GM21367 (cell line): Measurements from ENCODE around the gene SORBS1.
A peak's percentile ranks its signal among the peaks of the same experiment; 100 is the strongest.

Experiments used
- ATAC-seq: cut with Tn5 transposase; IDR thresholded peaks from one replicate; pipeline ENCODE4 v1.9.1; 2021; ENCODE audit not compliant: unreplicated experiment

Gene SORBS1

GRCh38 chr10:95561177-95561863 lies at the start of gene SORBS1:
SORBS1 (minus strand) TSS chr10:95561371; CDS start chr10:95441135, 120,236 bp downstream.
- ATAC-seq: peak; percentile 98

- ATAC-seq: no peak
Measured at GRCh38 chr10:95610727-95611126, 49.6 kb upstream of the SORBS1 start.

GRCh38 chr10:95606922-95607321 lies 45.8 kb upstream of the SORBS1 start:
- no peak for ATAC-seq

- no peak for ATAC-seq
Measured at GRCh38 chr10:95605163-95605562, 44.0 kb upstream of the SORBS1 start.

GRCh38 chr10:95604630-95605029 lies 43.5 kb upstream of the SORBS1 start:
- ATAC-seq: no peak

GRCh38 chr10:95602382-95602781 lies 41.2 kb upstream of the SORBS1 start:
- ATAC-seq: no peak

DNA sequence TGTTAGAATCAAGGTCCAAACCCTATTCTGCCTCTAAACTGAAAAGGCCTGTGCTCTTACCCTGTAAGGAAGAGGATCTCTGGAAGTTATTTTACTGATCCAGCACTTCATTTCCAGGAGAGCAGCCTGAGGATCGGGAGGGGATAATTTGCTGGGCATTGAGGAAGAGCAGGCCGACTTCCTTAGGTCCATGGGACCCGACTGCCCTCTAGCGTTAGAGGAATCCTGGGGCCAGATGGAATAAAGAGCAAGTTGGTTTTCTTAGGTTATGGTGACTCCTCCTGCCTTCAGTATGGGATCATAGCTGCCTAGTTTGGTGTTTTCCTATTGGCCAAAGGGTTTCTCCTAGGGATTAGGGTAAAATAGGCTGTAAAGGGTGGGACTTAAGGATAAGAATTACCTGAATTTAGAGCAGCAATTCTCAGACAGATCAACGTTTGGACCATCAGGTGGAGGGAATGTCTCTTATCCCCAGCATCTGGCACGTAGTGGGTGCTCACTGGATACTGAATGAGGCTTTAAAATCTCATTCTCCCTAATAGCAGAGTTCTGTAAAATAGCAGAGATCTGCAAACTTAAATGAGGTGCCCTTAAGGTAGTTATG lies 40.0 kb upstream of the SORBS1 start:
- ATAC-seq: no peak

GRCh38 chr10:95600158-95600557 lies 39.0 kb upstream of the SORBS1 start:
- ATAC-seq: no peak

GRCh38 chr10:95597788-95598187 lies 36.6 kb upstream of the SORBS1 start:
- ATAC-seq: no peak

- ATAC-seq: no peak
Measured at GRCh38 chr10:95588025-95588424, 26.9 kb upstream of the SORBS1 start.

- ATAC-seq: no peak
Measured at GRCh38 chr10:95579835-95580535, 18.8 kb upstream of the SORBS1 start.

DNA sequence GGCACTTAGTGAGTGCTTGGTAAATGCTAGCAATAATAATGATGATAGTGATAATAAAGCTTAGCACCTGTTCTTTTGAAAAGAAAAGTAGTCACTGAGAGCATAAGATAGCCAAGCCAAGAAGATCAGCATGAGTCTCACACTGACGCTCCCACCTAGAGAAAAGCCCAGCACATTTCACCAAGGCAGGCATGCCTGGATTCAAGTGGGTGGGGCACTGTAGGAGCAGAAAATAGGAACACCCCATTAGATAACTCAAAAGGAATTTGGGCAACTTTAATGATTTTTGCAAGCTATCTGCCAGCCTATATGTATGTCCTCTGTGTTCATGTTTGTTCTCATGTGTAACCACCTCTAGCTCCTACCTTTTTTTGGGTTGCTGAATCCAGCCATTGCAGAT lies 18.1 kb upstream of the SORBS1 start:
- no peak for ATAC-seq

DNA sequence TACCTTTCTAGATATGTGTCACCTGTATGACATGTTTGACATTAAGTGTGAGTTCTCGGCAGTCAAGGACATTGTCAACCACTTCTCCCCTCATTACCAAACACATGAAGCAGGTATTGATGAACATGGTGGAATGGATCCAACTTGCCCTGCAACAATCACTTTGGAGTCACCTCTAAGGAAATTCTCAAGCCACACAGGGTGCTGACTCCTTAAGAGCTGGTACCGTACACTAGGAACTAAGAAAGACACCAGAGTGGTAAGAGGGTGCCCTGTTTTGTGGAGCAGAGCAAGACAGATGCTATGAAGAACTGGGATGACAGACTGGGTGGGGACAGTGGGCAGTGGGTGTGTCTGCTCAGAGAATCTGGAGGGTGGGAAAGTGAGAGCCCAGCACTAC lies 17.4 kb upstream of the SORBS1 start:
- no peak for ATAC-seq

DNA sequence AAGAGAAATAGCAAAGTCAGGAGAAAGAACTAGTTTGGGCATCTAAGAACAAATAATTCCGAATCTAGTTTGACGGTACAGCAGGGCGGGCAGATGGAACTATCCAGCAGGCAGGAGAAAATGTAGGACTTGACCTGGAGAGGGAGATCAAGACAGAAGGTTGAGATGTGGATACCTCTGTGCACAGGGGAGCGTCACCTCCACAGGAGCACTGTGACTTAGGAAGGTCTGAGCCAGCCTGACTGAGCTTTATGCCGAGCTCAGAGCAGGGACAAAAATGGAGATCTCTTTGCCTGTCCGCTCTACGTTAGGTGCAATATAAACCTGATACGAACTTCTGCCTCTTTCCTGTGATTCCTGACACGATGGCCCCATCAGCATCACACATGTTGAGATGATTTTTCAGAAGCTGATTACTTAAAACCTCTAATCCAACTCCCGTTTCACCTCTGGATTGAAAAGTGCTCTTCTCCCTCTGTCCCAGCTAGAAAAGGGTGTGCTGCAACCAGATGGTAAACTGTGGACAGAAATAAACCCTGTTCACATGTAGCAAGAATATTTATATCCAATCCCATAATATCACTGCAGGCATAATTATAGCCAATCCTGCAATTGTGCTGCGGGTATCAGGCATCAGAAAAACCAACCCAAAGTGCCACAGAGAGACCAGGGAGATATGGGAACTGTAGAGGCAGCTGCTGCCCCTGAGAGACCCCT lies 13.6 kb upstream of the SORBS1 start:
- no peak for ATAC-seq

DNA sequence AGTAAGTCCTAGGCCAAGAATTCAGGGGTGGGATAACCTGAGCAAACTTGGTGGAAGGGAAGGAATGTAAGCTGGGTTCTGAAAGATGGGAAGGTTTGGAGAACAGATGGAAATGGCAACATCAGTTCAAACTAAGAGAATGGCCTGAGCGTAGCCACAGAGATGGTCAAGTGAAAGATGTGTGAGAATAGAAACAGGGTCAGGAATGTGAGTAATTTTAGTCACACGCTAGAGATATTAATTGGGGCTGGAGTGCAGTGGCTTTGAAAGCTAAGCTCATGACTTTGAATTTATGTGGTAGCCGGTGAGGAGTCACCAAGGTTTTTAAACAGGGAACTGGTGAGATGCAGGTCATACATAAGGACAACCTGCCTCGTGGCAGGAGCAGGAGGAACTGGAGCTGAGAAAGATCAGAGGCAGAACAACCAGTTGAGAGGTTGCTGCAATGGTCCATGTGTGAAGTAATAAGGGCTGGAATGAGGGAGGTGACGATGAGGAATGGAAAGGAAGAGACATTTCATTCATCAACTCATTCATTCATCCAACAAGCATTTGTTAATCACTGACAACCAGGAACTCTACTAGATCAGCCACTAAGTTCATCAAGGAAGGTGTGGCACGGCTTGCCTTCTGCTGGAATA lies 12.9 kb upstream of the SORBS1 start:
- no peak for ATAC-seq

- no peak for ATAC-seq
Measured at GRCh38 chr10:95573527-95573926, 12.4 kb upstream of the SORBS1 start.

DNA sequence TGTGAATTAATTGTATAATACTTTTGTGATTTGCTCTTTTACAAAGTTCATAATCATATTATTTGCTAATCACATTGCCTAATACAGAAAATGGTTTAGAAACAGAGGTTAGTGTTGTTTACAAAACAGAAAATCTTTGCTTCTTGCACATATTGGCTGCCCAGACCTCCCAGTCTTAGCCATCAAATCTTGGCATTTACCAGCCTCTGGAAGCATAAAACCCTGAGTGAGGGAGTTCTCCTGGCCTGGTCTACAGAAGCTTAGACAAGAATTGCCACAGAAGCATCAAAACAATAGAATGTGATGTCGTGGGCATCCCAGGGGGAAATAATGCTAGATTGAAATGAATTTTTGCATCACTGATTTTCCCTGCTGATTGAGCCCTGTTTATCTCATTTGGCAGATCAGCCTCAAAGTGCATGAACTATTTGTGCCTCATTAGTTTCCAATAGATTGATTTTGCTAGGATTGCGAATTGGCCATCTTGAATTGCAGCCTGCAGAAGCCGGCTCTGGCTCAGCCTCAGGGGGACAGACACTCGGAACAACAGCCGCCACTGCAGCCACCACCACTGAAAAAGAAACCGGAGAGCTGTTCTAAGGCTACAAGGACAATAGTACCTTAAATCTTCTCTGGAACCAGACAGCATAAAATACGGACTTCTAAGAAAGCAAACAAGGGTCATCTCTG lies 11.1 kb upstream of the SORBS1 start:
- ATAC-seq: no peak

DNA sequence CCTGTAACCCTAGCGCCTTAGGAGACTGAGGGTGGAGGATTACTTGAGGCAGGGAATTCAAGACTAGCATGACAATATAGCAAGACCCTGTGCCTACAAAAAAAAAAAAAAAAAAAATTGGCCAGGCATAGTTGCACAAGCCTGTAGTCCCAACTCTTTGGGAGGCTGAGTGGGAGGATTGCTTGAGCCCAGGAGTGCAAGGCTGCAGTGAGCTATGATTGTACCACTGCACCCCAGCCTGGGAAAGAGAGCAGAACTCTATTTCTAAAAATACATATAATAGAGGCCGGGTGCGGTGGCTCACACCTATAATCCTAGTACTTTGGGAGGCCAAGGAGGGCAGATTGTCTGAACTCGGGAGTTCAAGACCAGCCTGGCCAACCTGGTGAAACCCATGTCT lies 10.2 kb upstream of the SORBS1 start:
- no peak for ATAC-seq

GRCh38 chr10:95569368-95569767 lies 8.2 kb upstream of the SORBS1 start:
- no peak for ATAC-seq

- no peak for ATAC-seq
Measured at GRCh38 chr10:95567903-95568630, 6.9 kb upstream of the SORBS1 start.
